Activated CD8-positive, alpha-beta memory T cell treated with anti-CD3 and anti-CD28 coated beads, Interleukin-2, amount 10 ng/mL, durations not matched to agents 7 days and 5 days (primary cell): Measurements from ENCODE around the gene MYLK4. TPM values are rescaled to one million over a fixed set of nuclear protein-coding genes. Genes with fewer than 3 reads are reported as not detected.
"Not testable (repeated sequence)": the region's sequence is repeated elsewhere in the genome, so short reads cannot be mapped to it uniquely, and the experiment has no call there.

Source experiments
- ATAC-seq: fragments of 150-1000 bp; cut with Tn5 transposase; one replicate; pipeline ENCODE4 v1.10.0; 2021; ENCODE audit warnings: moderate library complexity
- CTCF ChIA-PET: fragments of 350-600 bp; sonication (Branson Sonifier 250); formaldehyde crosslinking; loops from one replicate; lab custom pipeline; 2021; ENCODE audit warnings: antibody characterized with exemption; lab: Charles Lee
- DNase-seq: peaks from one replicate; pipeline ENCODE4 v3.0.0-alpha.2; 2020
- H3K27ac Mint-ChIP-seq: one replicate; pipeline ENCODE4 v1.8.0; 2021; ENCODE audit warnings: mild to moderate bottlenecking, mixed read lengths
- H3K27me3 Mint-ChIP-seq: one replicate; pipeline ENCODE4 v1.8.0; 2021; ENCODE audit warnings: mixed read lengths
- H3K36me3 Mint-ChIP-seq: one replicate; pipeline ENCODE4 v1.8.0; 2021; ENCODE audit warnings: mild to moderate bottlenecking, mixed read lengths
- H3K4me1 Mint-ChIP-seq: one replicate; pipeline ENCODE4 v1.8.0; 2021; ENCODE audit warnings: mixed read lengths
- H3K4me3 Mint-ChIP-seq: one replicate; pipeline ENCODE4 v1.8.0; 2021; ENCODE audit warnings: mild to moderate bottlenecking, moderate library complexity, mixed read lengths
- H3K9me3 Mint-ChIP-seq: one replicate; pipeline ENCODE4 v1.8.0; 2022; ENCODE audit warnings: low read depth, mixed read lengths
- total RNA-seq, 2 experiments: library from RNA; stranded (reverse); gene quantifications; one replicate each; pipeline ENCODE4 v1.2.3, GENCODE V29; 2021

Gene MYLK4
- total RNA-seq, 2 experiments from 2014 or later = 0.18 to 0.23 TPM

- Mint-ChIP-seq H3K9me3 (no peaks in the 10 kb centered on the region), H3K27ac (peak overlapping the region; percentile 98), H3K4me1 (peaks cover 33% of the 10 kb centered on the region), H3K36me3 (peaks cover 9% of the 10 kb centered on the region), H3K4me3 (peak overlapping the region; percentile 95), H3K27me3 (no peaks in the 10 kb centered on the region)
- DNase-seq (no peak), ATAC-seq (no peak)
- CTCF ChIA-PET = interaction anchor here (0.8 to 4.7 kb wide), 6 partner anchors 9 to 395 kb away, joined by 3 to 55 read pairs (median 4); partner anchors contain the start of gene MYLK4
These were observed 12.7 kb upstream of the MYLK4 start for GRCh38 chr6:2763345-2763841.

DNA sequence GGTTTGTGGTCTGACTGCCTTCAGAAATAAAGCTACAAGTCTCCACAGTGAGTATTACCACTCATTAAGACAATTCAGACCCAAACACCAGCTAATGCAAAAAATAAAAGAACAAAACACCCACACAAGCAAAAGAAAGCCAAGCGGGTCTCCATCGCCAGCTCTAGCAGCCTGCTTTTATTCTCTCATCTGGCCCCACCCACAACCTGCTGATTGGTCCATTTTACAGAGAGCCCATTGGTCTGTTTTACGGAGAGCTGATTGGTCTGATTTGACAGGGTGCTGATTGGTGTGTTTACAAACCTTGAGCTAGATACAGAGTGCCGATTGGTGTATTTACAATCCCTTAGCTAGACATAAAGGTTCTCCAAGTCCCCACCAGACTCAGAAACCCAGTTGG lies 12.1 kb upstream of the MYLK4 start:
- not testable (repeated sequence) for H3K9me3 Mint-ChIP-seq, H3K36me3 Mint-ChIP-seq, H3K4me3 Mint-ChIP-seq, ATAC-seq, DNase-seq, H3K27me3 Mint-ChIP-seq, H3K27ac Mint-ChIP-seq
- CTCF ChIA-PET = interaction anchor here (1.0 to 4.7 kb wide), 5 partner anchors 9 to 396 kb away, joined by 3 to 55 read pairs (median 4); partner anchors contain the start of gene MYLK4
- H3K4me1 Mint-ChIP-seq = peaks cover 28% of the 10 kb centered on the region

DNA sequence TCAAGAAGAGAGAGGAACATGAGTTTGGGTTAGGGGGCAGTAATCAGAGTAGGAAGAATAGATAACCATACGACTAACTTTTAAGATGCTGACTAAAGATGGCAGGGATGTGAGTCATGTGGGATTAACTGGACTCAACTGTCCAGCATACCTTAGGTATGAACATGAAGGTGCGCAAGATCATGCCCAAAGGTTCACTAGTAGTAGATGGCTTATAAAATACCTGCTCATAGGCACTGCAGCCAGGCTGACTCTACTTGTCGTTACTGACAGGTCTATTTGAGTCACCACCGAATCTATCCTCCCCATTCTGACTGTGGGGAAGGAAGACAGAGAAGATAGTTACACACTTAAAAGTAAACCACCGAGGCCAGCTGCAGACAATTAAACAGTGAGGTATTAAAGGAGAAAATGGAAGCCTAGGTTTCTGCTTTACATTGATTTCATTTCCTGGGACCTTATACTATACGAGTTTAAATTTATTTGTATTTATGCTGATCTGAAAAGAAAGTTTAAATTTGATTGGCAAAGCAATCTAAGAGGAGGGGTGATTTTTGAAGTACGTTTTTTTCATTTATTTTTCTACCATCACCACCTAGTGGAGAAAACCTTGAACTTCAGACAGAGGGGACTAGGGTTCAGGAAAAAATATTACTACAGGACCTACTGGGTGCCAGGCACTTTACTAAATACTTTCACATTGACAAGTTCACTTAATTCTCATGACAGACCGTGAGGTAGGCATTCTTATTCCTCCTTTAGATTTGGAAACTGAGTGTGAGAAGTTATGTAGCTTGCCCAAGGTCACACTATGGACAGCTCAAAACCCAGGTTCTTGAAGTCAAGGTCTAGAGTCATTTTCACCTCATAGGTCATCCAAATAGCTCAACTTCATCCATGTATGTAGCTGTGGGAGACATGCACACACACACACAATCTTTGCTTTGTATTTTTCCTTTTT lies 10.4 kb upstream of the MYLK4 start:
- Mint-ChIP-seq H3K9me3 (no peaks in the 10 kb centered on the region), H3K27me3 (peaks cover 9% of the 10 kb centered on the region), H3K36me3 (no peaks in the 10 kb centered on the region), H3K4me3 (peak overlapping the region; percentile 52), H3K27ac (peak overlapping the region; percentile 72), H3K4me1 (peaks cover 18% of the 10 kb centered on the region)
- CTCF ChIA-PET = interaction anchor here (0.5 to 4.7 kb wide), 6 partner anchors 11 to 315 kb away, joined by 3 to 55 read pairs (median 4); partner anchors contain the start of gene MYLK4
- ATAC-seq (no peak), DNase-seq (no peak)

- CTCF ChIA-PET = interaction anchor here (0.7 to 2.4 kb wide), 5 partner anchors 10 to 26 kb away, joined by 3 to 6 read pairs (median 3); no protein-coding TSS in a partner anchor
- no peak overlapping the region for H3K4me3 Mint-ChIP-seq
- no peak overlapping the region for H3K27ac Mint-ChIP-seq
- no peaks in the 10 kb centered on the region for H3K9me3 Mint-ChIP-seq
- H3K27me3 Mint-ChIP-seq = peaks cover 24% of the 10 kb centered on the region
- DNase-seq (no peak), ATAC-seq (no peak)
- no peaks in the 10 kb centered on the region for H3K36me3 Mint-ChIP-seq
- H3K4me1 Mint-ChIP-seq = peaks cover 10% of the 10 kb centered on the region
These were observed 8.3 kb upstream of the MYLK4 start for GRCh38 chr6:2758980-2759379.

GRCh38 chr6:2756687-2757224 lies 6.0 kb upstream of the MYLK4 start:
- Mint-ChIP-seq H3K36me3 (peaks cover 2% of the 10 kb centered on the region), H3K4me3 (no peak overlapping the region), H3K27ac (no peak overlapping the region), H3K27me3 (peaks cover 40% of the 10 kb centered on the region), H3K4me1 (peaks cover 17% of the 10 kb centered on the region), H3K9me3 (no peaks in the 10 kb centered on the region)
- DNase-seq (no peak), ATAC-seq (no peak)
- CTCF ChIA-PET = interaction anchor here (0.7 to 2.4 kb wide), 3 partner anchors 9 to 21 kb away, joined by 3 to 9 read pairs (median 5); partner anchors contain the start of gene WRNIP1

GRCh38 chr6:2756241-2756640 lies 5.5 kb upstream of the MYLK4 start:
- Mint-ChIP-seq H3K27ac (no peak overlapping the region), H3K4me3 (no peak overlapping the region), H3K4me1 (peaks cover 14% of the 10 kb centered on the region), H3K36me3 (peaks cover 2% of the 10 kb centered on the region), H3K27me3 (peaks cover 41% of the 10 kb centered on the region), H3K9me3 (no peaks in the 10 kb centered on the region)
- ATAC-seq (no peak), DNase-seq (no peak)
- CTCF ChIA-PET = interaction anchor here (1.1 to 2.4 kb wide), 2 partner anchors 18 to 20 kb away, joined by 5 to 9 read pairs; no protein-coding TSS in a partner anchor

GRCh38 chr6:2755456-2755855 lies 4.7 kb upstream of the MYLK4 start:
- ATAC-seq = no peak

GRCh38 chr6:2754911-2755310 lies 4.2 kb upstream of the MYLK4 start:
- H3K9me3 Mint-ChIP-seq = no peaks in the 10 kb centered on the region
- CTCF ChIA-PET = interaction anchor here (1.9 kb wide), 1 partner anchor 8 kb away, joined by 6 read pairs; no protein-coding TSS in a partner anchor
- DNase-seq (no peak), ATAC-seq (no peak)
- H3K27ac Mint-ChIP-seq = no peak overlapping the region
- no peak overlapping the region for H3K4me3 Mint-ChIP-seq
- H3K4me1 Mint-ChIP-seq = peaks cover 13% of the 10 kb centered on the region
- H3K36me3 Mint-ChIP-seq = peaks cover 2% of the 10 kb centered on the region
- peaks cover 51% of the 10 kb centered on the region for H3K27me3 Mint-ChIP-seq

More at GRCh38 chr6:2755456-2755855, 4.7 kb upstream of the MYLK4 start:
- CTCF ChIA-PET = interaction anchor here (2.4 kb wide), 1 partner anchor 18 kb away, joined by 9 read pairs; no protein-coding TSS in a partner anchor
- Mint-ChIP-seq H3K4me3 (no peak overlapping the region), H3K27me3 (peaks cover 47% of the 10 kb centered on the region), H3K4me1 (peaks cover 11% of the 10 kb centered on the region), H3K36me3 (peaks cover 2% of the 10 kb centered on the region), H3K9me3 (no peaks in the 10 kb centered on the region), H3K27ac (no peak overlapping the region)
- no peak for DNase-seq

DNA sequence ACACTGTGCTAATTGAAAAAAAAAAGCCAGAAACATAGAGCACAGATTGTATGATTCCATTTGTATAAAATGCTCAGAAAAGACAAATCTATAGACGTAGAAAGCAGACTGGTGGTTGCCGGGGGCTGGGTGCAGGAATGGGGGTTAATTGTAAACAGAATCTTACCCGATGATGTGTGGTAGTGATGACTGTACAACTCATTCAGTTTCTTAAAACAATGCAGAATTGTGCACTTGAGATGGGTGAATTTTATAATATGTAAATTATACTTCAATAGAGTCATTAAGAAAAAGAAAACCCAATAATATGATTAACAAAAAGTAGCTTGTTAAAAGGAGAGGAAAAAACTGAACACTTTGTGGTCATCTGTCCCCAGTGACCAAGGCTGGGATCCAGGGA lies 3.7 kb upstream of the MYLK4 start:
- peaks cover 54% of the 10 kb centered on the region for H3K27me3 Mint-ChIP-seq
- DNase-seq (no peak), ATAC-seq (no peak)
- peaks cover 16% of the 10 kb centered on the region for H3K4me1 Mint-ChIP-seq
- no peak overlapping the region for H3K4me3 Mint-ChIP-seq
- H3K36me3 Mint-ChIP-seq = peaks cover 2% of the 10 kb centered on the region
- no peaks in the 10 kb centered on the region for H3K9me3 Mint-ChIP-seq
- CTCF ChIA-PET = interaction anchor here (1.9 kb wide), 1 partner anchor 9 kb away, joined by 6 read pairs; no protein-coding TSS in a partner anchor
- no peak overlapping the region for H3K27ac Mint-ChIP-seq

DNA sequence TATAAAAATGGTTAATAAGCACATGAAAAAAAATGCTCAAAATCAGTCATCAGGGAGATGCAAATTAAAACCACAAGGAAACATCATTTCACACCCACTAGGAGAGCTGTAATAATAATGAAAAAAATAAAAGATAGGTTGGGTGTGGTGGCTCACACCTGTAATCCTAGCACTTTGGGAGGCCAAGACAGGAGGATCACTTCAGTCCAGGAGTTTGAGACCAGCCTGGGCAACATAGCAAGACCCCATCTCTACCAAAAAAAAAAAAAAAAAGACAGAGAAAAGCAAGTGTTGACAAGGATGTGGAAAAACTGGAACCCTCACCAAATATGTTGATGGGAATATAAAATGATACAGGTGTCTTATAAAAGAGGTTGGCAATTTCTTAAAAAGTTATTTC lies 3.0 kb upstream of the MYLK4 start:
- no peaks in the 10 kb centered on the region for H3K9me3 Mint-ChIP-seq
- ATAC-seq (no peak), DNase-seq (no peak)
- CTCF ChIA-PET = interaction anchor here (1.0 to 1.9 kb wide), 2 partner anchors 10 to 16 kb away, joined by 3 to 6 read pairs; no protein-coding TSS in a partner anchor
- no peak overlapping the region for H3K4me3 Mint-ChIP-seq
- no peak overlapping the region for H3K27ac Mint-ChIP-seq
- H3K4me1 Mint-ChIP-seq = peaks cover 16% of the 10 kb centered on the region
- H3K27me3 Mint-ChIP-seq = peaks cover 60% of the 10 kb centered on the region
- peaks cover 2% of the 10 kb centered on the region for H3K36me3 Mint-ChIP-seq

DNA sequence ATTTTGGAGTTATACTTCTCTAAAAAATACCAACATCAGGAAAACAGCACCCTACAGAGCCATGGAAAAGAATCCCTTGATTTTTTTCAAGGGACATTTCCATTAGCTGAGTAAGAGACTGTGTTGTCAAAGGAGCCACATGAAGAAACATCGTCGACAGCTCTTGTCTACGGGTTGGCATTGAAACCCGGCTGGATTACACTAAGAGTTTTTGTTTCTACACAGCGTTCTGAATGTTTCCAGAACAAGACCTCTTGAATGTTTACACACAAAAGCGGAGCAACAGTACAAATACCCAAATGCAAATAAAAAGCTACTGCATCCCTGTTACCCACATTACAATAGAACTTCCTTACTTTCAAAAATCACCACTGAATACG lies 2.4 kb upstream of the MYLK4 start:
- Mint-ChIP-seq H3K36me3 (peaks cover 2% of the 10 kb centered on the region), H3K4me3 (no peak overlapping the region), H3K27me3 (peaks cover 60% of the 10 kb centered on the region), H3K4me1 (peaks cover 16% of the 10 kb centered on the region), H3K27ac (no peak overlapping the region), H3K9me3 (no peaks in the 10 kb centered on the region)
- CTCF ChIA-PET = interaction anchor here (1.0 to 1.9 kb wide), 2 partner anchors 10 to 15 kb away, joined by 3 to 6 read pairs; no protein-coding TSS in a partner anchor
- DNase-seq (no peak), ATAC-seq (no peak)

DNA sequence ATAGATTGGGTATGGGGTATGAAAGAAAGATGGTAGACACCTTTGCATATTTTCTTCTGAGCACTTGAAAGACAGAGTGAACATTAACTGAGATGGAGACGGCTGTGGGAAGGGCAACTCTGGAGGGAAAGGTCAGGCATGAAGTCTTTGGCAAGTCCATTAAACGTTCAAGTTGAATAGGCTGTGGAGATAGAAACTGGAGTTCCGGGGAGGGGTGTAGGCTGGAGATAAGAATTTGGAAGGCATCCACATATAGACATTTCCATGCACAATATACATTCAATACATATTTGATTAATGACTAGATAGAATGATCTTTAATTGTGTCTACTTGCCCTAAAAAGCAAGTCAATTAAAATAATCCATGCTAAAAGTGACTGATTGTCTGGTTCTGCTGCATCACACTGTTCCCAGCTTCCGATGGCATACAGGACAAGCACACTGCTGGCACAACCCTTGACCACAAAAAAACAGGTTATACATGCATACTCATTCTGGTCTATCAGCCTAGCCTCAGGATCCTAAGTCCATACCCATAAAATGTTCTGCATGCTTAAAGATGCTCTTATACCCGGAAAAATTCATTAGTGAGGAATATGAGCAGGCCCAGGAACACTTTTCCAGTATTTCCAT lies 1.9 kb upstream of the MYLK4 start:
- Mint-ChIP-seq H3K4me3 (no peak overlapping the region), H3K27me3 (peaks cover 63% of the 10 kb centered on the region), H3K36me3 (peaks cover 2% of the 10 kb centered on the region), H3K9me3 (no peaks in the 10 kb centered on the region), H3K27ac (no peak overlapping the region), H3K4me1 (peaks cover 16% of the 10 kb centered on the region)
- DNase-seq = no peak
- ATAC-seq = no peak
- CTCF ChIA-PET = interaction anchor here (1.0 to 4.7 kb wide), 2 partner anchors 14 to 15 kb away, joined by 3 to 83 read pairs; no protein-coding TSS in a partner anchor
